IPS-NIHi11 (cell line): ENCODE data around the gene MBNL1.
"Not testable (repeated sequence)": the region's sequence is repeated elsewhere in the genome, so short reads cannot be mapped to it uniquely, and the experiment has no call there.

Source experiments
- DNase-seq: peaks from one replicate; pipeline ENCODE4 v3.0.0; 2012; ENCODE audit warnings: mixed read lengths, low spot score

The MBNL1 gene

GRCh38 chr3:152377184-152377570 is 108.4 kb downstream of the MBNL1 start:
- no peak for DNase-seq

GRCh38 chr3:152379415-152380042 is 110.8 kb downstream of the MBNL1 start:
- DNase-seq: no peak

- DNase-seq: no peak
These were observed 111.3 kb downstream of the MBNL1 start for GRCh38 chr3:152380043-152380442.

- DNase-seq: no peak
These were observed 113.2 kb downstream of the MBNL1 start for GRCh38 chr3:152381881-152382295.

- DNase-seq: no peak
These were observed 113.8 kb downstream of the MBNL1 start for GRCh38 chr3:152382312-152383135.

GRCh38 chr3:152383136-152383606 is 114.4 kb downstream of the MBNL1 start:
- no peak for DNase-seq

- DNase-seq: no peak
These were observed 115.7 kb downstream of the MBNL1 start for GRCh38 chr3:152384412-152384811.

- DNase-seq: no peak
These were observed 117.0 kb downstream of the MBNL1 start for GRCh38 chr3:152385761-152386160.

- no peak for DNase-seq
These were observed 117.5 kb downstream of the MBNL1 start for GRCh38 chr3:152386208-152386607.

GRCh38 chr3:152388631-152389030 is 119.9 kb downstream of the MBNL1 start:
- DNase-seq: no peak

- no peak for DNase-seq
These were observed 120.7 kb downstream of the MBNL1 start for GRCh38 chr3:152389316-152389934.

GRCh38 chr3:152390647-152391046 is 121.9 kb downstream of the MBNL1 start:
- DNase-seq: no peak

- no peak for DNase-seq
These were observed 122.9 kb downstream of the MBNL1 start for GRCh38 chr3:152391671-152392070.

- no peak for DNase-seq
These were observed 123.6 kb downstream of the MBNL1 start for GRCh38 chr3:152392272-152392880.

- no peak for DNase-seq
These were observed 125.5 kb downstream of the MBNL1 start for GRCh38 chr3:152394246-152394645.

- DNase-seq: no peak
These were observed 127.0 kb downstream of the MBNL1 start for GRCh38 chr3:152395764-152396163.

GRCh38 chr3:152396867-152397266 is 128.1 kb downstream of the MBNL1 start:
- no peak for DNase-seq

GRCh38 chr3:152397348-152397747 is 128.6 kb downstream of the MBNL1 start:
- DNase-seq: not testable (repeated sequence)

GRCh38 chr3:152398495-152398894 is 129.8 kb downstream of the MBNL1 start:
- no peak for DNase-seq

GRCh38 chr3:152399374-152399773 is 130.6 kb downstream of the MBNL1 start:
- no peak for DNase-seq

- DNase-seq: no peak
These were observed 132.2 kb downstream of the MBNL1 start for GRCh38 chr3:152400887-152401286.

- DNase-seq: no peak
These were observed 134.1 kb downstream of the MBNL1 start for GRCh38 chr3:152402695-152403451.
